Activated CD4-positive, CD25-positive, alpha-beta regulatory T cell treated with anti-CD3 and anti-CD28 coated beads, Interleukin-2, amount 50 U/mL, for 24 hours (primary cell): ENCODE measurements around the gene FAAP20.

ENCODE experiments used
- ATAC-seq, 2 donors: fragments of 150-1000 bp; cut with Tn5 transposase; one replicate each; pipeline ENCODE4 v1.10.0; 2021; ENCODE audit warnings: mild to moderate bottlenecking in 1 of 2, moderate library complexity in 1 of 2

FAAP20 gene

GRCh38 chr1:2193514-2194281, 874 bp downstream of the FAAP20 start:
- no peak for ATAC-seq

- ATAC-seq: no peak
Observed at GRCh38 chr1:2192031-2192995, 2.3 kb downstream of the FAAP20 start.

GRCh38 chr1:2190491-2190976, 4.0 kb downstream of the FAAP20 start:
- ATAC-seq: no peak

GRCh38 chr1:2189459-2190425, 4.8 kb downstream of the FAAP20 start:
- ATAC-seq: peak; percentile 91 to 93

- ATAC-seq: no peak
Observed at GRCh38 chr1:2188336-2188735, 6.2 kb downstream of the FAAP20 start.

GRCh38 chr1:2187619-2188018, 7.0 kb downstream of the FAAP20 start:
- no peak for ATAC-seq

- ATAC-seq: no peak
Observed at GRCh38 chr1:2186901-2187300, 7.7 kb downstream of the FAAP20 start.

GRCh38 chr1:2185880-2186855, 8.4 kb downstream of the FAAP20 start:
- ATAC-seq: no peak

GRCh38 chr1:2184934-2185333, 9.6 kb downstream of the FAAP20 start:
- ATAC-seq: no peak

- no peak for ATAC-seq
Observed at GRCh38 chr1:2184531-2184930, 10.0 kb downstream of the FAAP20 start.

- no peak for ATAC-seq
Observed at GRCh38 chr1:2183937-2184334, 10.6 kb downstream of the FAAP20 start.

GRCh38 chr1:2182376-2182775, 12.2 kb downstream of the FAAP20 start:
- no peak for ATAC-seq

- no peak for ATAC-seq
Observed at GRCh38 chr1:2181752-2182151, 12.8 kb downstream of the FAAP20 start.

- no peak for ATAC-seq
Observed at GRCh38 chr1:2181271-2181670, 13.3 kb downstream of the FAAP20 start.

- ATAC-seq: no peak
Observed at GRCh38 chr1:2180297-2181245, 14.0 kb downstream of the FAAP20 start.

GRCh38 chr1:2179283-2180013, 15.1 kb downstream of the FAAP20 start:
- no peak for ATAC-seq

GRCh38 chr1:2178875-2179274, 15.7 kb downstream of the FAAP20 start:
- ATAC-seq: no peak

GRCh38 chr1:2177946-2178538, 16.5 kb downstream of the FAAP20 start:
- ATAC-seq: no peak

- no peak for ATAC-seq
Observed at GRCh38 chr1:2177541-2177940, 17.0 kb downstream of the FAAP20 start.
